Measurements from ENCODE around the gene C2orf80. TPM values are rescaled to one million over a fixed set of nuclear protein-coding genes. Genes with fewer than 3 reads are reported as not detected.

C2orf80 gene
- total RNA-seq, 2 donors from 2014 or later: not detected

DNA sequence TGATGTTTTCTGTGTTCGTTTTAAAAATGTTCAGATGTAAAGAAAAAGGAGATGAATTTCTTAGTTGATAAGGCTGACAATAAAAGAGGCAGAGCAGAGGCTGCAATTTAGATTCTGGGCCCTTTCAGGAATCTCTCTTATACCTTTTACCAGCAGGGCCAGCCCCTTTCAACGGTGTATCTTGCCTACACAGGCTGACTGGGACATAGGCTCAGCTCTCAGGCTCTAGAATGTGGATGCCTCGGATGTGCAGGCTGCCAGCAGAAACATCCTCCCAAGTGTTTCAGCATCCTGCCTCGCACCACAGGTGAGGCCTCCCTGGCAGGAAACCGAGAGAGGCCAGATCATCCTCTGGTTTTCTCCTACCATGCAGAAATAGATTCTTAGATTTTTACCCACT lies 3.4 kb downstream of the C2orf80 start:
- TF ChIP-seq, protein P1, sequence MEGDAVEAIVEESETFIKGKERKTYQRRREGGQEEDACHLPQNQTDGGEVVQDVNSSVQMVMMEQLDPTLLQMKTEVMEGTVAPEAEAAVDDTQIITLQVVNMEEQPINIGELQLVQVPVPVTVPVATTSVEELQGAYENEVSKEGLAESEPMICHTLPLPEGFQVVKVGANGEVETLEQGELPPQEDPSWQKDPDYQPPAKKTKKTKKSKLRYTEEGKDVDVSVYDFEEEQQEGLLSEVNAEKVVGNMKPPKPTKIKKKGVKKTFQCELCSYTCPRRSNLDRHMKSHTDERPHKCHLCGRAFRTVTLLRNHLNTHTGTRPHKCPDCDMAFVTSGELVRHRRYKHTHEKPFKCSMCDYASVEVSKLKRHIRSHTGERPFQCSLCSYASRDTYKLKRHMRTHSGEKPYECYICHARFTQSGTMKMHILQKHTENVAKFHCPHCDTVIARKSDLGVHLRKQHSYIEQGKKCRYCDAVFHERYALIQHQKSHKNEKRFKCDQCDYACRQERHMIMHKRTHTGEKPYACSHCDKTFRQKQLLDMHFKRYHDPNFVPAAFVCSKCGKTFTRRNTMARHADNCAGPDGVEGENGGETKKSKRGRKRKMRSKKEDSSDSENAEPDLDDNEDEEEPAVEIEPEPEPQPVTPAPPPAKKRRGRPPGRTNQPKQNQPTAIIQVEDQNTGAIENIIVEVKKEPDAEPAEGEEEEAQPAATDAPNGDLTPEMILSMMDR (IDR thresholded peaks at IDR 0.05): no peak
- Histone ChIP-seq H3K4me1 (no peaks in the 10 kb centered on the region), H3K27ac (no peak overlapping the region), H3K9me3 (no peaks in the 10 kb centered on the region), H3K4me3 (no peak overlapping the region), H3K36me3 (no peaks in the 10 kb centered on the region), H3K27me3 (no peaks in the 10 kb centered on the region)
- no peak for DNase-seq (ENCODE audit: low spot score)

- Histone ChIP-seq H3K4me3 (no peak overlapping the region), H3K4me1 (no peaks in the 10 kb centered on the region), H3K27me3 (no peaks in the 10 kb centered on the region), H3K36me3 (no peaks in the 10 kb centered on the region), H3K9me3 (no peaks in the 10 kb centered on the region), H3K27ac (no peak overlapping the region)
- TF ChIP-seq, protein P1 (IDR thresholded peaks at IDR 0.05): no peak
- DNase-seq (ENCODE audit: low spot score): no peak
Measured at GRCh38 chr2:208183972-208184705, 5.7 kb downstream of the C2orf80 start.

DNA sequence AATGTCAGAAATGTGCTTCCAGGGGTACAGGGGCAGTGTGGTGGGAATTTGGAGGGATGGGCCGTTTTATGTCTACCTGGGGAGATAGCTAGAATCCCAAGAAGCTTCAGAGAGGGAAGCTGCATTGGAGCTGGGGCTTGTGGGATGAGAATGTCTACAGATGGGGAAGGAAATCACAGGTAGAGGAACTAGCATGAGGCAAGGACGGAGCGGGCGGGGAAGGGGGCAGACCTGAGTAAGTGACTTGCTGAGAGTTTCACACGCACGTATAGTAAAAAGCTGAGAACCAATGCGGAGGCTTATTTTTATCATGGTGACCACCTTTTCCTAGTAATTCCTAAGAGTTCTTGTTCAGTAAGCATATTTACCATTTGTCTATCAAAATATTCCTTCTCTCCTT lies 6.3 kb downstream of the C2orf80 start:
- H3K9me3 ChIP-seq: no peaks in the 10 kb centered on the region
- no peak overlapping the region for H3K27ac ChIP-seq
- H3K36me3 ChIP-seq: no peaks in the 10 kb centered on the region
- TF ChIP-seq, protein P1 (IDR thresholded peaks at IDR 0.05): no peak
- H3K4me3 ChIP-seq: no peak overlapping the region
- no peaks in the 10 kb centered on the region for H3K4me1 ChIP-seq
- H3K27me3 ChIP-seq: no peaks in the 10 kb centered on the region
- DNase-seq (ENCODE audit: low spot score): no peak

- H3K4me3 ChIP-seq: no peak overlapping the region
- TF ChIP-seq, protein P1 (IDR thresholded peaks at IDR 0.05): no peak
- DNase-seq (ENCODE audit: low spot score): no peak
Measured at GRCh38 chr2:208182835-208183234, 7.0 kb downstream of the C2orf80 start.

DNA sequence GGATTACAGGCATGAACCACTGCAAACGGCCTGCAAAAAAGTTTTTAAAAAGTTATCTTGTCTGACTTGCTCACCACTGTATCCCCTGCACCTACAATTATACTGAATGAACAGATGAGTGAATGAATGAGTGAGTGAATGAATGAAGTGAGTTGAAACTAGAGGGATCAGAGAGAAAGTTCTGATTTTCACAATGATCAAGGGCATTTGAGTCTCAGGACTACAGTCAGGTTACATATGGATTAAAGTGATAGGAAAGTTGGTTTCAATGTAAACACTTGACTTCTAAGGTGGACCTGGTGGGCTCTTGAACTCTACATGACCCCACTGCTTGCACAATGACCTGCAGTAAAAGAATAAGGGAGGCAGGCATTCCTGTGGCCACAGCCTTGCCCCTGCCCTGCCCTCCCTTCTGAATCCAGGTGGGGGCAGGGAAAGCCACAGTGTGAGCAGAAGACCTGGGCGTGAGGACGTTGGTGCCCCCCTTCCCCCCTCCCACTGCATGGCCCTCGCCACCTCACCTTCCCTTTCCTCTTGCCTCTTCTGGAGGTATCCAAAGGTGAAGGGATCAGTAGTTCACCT lies 10.7 kb downstream of the C2orf80 start:
- no peak for DNase-seq (ENCODE audit: low spot score)
- H3K27ac ChIP-seq: no peak overlapping the region

More at GRCh38 chr2:208182835-208183234, 7.0 kb downstream of the C2orf80 start:
- H3K4me1 ChIP-seq: no peaks in the 10 kb centered on the region
- H3K9me3 ChIP-seq: no peaks in the 10 kb centered on the region
- H3K27me3 ChIP-seq: no peaks in the 10 kb centered on the region
- H3K36me3 ChIP-seq: no peaks in the 10 kb centered on the region
- no peak overlapping the region for H3K27ac ChIP-seq

More for the DNA sequence above, 10.7 kb downstream of the C2orf80 start:
- Histone ChIP-seq H3K36me3 (no peaks in the 10 kb centered on the region), H3K9me3 (no peaks in the 10 kb centered on the region), H3K4me3 (no peak overlapping the region), H3K4me1 (no peaks in the 10 kb centered on the region), H3K27me3 (no peaks in the 10 kb centered on the region)
- TF ChIP-seq, protein P1 (IDR thresholded peaks at IDR 0.05): no peak

Data from right atrium auricular region (tissue), 2 donors.